NCI-H2196 treated with DMSO at 0.1 percent for 48 hours (cell line): Measurements from ENCODE around the gene RRM1.
A peak's percentile ranks its signal among the peaks of the same experiment; 100 is the strongest.
"Not testable (repeated sequence)": the region's sequence is repeated elsewhere in the genome, so short reads cannot be mapped to it uniquely, and the experiment has no call there.

Experiments used
- DNase-seq: peaks from one replicate; lab custom pipeline; 2025; ENCODE audit not compliant: unreplicated experiment; lab: John Stamatoyannopoulos, UW

RRM1 gene

DNA sequence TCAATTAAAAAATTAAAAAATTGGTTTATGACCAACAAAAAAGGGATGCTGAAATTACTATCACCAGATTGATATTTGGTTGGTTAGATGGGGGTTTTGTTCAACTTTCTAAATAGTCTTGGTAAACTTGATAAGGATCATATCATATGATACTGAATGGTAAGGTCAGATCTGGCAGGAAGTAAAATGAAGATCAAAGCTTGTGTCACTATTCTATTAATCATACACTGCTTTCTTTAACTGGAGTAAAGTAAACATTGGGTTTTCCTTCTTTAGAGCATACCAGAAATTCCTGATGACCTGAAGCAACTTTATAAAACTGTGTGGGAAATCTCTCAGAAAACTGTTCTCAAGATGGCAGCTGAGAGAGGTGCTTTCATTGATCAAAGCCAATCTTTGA, 40.2 kb downstream of the RRM1 start:
- no peak for DNase-seq

DNA sequence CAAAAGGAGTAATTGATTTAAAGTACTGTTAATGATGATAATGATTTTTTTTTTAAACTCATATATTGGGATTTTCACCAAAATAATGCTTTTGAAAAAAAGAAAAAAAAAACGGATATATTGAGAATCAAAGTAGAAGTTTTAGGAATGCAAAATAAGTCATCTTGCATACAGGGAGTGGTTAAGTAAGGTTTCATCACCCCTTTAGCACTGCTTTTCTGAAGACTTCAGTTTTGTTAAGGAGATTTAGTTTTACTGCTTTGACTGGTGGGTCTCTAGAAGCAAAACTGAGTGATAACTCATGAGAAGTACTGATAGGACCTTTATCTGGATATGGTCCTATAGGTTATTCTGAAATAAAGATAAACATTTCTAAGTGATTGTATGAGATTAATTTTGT, 43.9 kb downstream of the RRM1 start:
- no peak for DNase-seq

GRCh38 chr11:4140067-4140636, 45.6 kb downstream of the RRM1 start:
- DNase-seq, result no peak

- no peak for DNase-seq
These were observed 51.6 kb downstream of the RRM1 start for GRCh38 chr11:4146070-4146771.

DNA sequence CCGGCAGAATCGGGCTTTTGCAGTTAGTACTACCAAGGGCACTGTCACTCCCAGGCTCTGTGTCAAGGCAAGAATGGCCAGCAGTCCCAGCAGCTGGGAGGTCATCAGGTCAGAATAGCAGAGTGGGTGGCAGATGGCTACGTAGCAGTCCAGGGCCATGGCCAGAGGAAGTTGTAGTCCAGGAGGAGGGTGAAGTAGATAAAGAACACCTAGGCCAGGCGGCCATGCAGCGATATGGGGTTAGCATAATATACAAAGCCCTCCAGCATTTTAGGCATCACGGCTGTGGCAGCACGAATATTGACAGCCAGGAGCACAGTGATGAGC, 52.1 kb downstream of the RRM1 start:
- DNase-seq, result no peak

- no peak for DNase-seq
These were observed 59.9 kb downstream of the RRM1 start for GRCh38 chr11:4154503-4154902.

- no peak for DNase-seq
These were observed 62.0 kb downstream of the RRM1 start for GRCh38 chr11:4156571-4156970.

- DNase-seq, result not testable (repeated sequence)
These were observed 64.2 kb downstream of the RRM1 start for GRCh38 chr11:4158818-4159217.

GRCh38 chr11:4161305-4161704, 66.7 kb downstream of the RRM1 start:
- no peak for DNase-seq

DNA sequence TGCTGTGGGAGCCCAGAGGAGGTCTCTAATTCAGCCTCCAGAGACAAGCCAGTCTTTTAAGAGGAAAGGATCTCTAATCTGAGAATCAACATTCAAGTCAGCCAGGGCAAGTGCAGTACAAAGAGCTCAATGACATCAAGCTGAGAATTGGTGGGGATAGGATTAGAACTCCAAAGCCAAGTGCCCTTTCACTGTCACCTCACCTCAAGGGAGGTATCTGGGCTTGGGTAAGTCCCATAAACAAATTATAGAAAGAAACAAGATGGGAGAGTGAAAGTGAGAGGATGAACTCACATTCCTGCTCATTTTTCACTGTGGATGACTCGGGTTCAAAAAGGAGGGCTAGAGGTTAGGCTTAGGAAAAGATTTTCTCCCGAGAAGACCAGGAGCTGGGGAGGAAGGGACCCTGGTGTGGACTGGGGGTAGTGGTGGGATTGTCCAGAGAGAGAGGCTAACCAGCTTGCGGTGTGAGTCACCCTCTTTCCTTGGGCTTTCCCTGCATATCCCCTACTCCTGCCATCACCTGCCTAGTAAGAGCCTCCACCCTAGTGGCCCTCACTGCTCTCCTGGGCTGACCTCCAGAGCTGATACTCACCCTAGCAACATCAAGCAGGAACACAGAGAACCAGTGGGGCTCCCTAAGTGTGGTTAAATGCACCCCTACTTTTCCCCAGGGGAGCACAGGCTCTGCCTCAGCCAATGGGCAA, 70.4 kb downstream of the RRM1 start:
- no peak for DNase-seq

DNA sequence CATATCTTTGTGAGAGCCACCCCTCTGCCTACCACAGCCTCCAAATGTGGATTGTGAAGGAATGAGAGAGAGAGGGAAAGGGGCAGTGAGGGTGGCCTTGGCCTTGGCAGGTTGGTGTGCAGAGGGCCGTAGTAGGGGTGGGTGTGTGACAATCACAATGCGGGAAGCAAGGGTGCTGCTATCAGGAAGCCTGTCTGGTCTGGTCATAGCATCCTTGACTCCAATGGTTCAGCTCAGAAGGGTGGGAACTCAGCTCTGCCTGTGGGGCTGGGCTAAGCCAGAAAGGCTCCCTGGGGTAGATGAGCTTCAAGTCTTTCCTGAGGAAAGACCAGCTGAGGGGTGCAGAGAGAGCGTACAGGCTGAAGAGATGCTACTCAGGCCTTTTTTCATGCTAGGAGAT, 72.7 kb downstream of the RRM1 start:
- no peak for DNase-seq

- DNase-seq, result no peak
These were observed 73.2 kb downstream of the RRM1 start for GRCh38 chr11:4167758-4168157.

- DNase-seq, result not testable (repeated sequence)
These were observed 81.2 kb downstream of the RRM1 start for GRCh38 chr11:4175620-4176350.

DNA sequence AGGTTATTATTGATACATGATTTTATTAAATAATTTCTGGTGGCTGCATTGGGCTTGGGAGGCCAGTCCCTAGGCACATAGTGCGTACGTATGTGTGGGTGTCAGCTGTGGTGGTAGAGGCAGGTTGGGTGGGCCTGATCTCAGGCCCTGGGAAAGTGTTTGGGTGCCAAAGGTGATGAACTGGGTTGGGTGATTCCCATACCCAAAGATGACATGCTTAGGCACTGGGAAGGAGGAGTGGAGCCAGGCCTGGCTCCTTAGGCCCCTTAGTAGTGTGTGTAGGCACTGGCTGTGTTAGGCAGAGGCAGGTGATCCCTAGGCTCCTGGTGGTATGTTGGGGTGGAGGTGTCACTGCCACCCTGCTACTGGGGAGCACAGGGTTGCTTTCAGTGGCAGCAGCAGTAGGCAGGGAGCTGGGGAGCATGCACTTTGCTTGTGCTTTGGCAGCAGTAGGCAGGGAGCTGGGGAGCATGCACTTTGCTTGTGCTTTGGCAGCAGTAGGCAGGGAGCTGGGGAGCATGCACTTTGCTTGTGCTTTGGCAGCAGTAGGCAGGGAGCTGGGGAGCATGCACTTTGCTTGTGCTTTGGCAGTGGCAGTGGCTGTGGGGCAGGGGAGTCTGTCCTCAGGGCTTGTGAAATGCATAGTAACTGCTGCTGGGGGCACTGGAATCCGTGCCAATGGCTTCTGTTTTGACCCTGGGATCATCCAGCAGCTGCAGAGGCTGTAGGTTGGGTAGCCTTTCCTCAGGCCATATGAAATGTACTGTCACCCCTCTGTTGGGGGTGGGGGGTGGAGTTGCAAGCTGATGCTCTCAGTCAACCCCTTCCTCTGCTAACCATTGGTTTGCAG, 84.4 kb downstream of the RRM1 start:
- DNase-seq, result no peak

DNA sequence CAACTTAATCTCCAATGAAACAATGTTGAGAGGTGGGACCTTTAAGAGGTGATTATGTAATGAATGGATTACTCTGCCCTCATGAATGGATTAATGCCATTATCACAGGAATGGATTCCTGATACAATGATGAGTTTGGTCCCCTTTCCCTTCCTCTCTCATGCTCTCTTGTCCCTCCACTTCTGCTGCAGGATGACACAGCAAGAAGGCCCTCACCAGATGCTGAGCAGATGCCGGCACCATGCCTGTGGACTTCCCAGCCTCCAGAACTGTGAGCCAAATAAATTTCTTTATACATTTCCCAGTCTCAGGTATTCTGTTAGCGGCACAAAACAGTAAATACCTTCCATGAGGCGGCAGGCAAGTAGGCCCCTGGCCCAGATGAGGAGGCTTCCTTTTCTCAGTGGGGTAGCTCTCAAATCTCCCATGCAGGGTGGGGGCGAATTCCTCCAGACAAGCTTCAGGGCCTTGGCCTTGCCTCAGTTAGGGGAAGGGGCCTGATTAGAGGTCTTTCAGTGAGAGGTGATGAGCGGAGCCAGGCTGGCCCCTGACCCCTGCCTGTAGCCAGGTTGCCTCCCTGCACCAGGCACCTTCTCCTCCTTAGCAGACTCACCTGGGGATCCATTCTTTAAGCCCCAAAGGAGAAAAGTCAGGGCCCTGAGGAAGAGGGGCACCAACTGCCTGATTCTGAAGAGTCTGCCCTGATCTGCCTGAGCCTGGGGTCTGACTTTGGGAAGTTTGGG, 86.0 kb downstream of the RRM1 start:
- DNase-seq, result no peak

DNA sequence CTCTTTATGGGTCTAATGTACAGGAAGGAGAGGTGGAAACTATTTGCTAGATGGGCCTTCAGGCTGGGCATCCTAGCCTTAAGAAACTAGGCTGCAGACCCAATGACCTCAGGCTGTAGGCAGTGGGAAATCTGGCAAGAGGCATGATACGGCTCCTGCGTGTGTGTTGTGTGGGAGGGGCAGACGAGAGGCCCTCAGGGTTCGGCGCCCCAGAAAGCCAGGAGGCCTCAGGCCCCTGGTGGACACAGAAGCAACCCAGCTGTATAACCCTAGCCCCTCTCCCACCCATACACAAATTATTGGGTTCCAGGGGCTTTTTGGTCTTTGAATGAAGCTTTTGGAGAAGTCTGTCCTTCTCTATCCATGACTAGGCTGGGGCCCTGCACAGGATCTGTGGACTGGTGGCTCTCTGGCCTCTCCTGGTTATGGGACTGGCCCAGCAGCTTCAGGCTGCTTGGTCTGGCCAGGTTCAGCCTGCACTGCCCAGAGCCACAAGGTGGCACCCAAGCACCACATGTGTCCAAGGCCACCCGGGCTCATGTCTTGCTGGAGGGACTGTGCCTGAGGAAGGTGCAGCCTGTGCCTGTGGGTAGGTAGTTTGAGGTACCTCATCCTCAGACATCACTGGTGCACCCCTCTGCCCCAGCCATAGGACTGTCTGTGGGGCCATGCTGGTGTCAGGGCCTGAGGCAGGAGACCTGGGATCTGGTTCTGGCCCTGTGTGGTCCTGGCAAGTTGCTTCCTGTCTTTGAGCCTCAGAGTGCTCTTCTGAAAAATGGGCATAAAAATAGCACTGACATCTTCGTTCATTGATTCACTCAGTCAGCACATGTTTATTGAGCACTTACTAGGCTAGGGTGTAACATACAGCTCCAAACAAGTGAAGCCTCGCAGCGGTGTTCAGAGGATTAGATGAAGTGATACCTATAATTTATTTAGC, 87.5 kb downstream of the RRM1 start:
- peak; percentile 46 for DNase-seq

GRCh38 chr11:4183410-4184057, 88.9 kb downstream of the RRM1 start:
- DNase-seq, result no peak

DNA sequence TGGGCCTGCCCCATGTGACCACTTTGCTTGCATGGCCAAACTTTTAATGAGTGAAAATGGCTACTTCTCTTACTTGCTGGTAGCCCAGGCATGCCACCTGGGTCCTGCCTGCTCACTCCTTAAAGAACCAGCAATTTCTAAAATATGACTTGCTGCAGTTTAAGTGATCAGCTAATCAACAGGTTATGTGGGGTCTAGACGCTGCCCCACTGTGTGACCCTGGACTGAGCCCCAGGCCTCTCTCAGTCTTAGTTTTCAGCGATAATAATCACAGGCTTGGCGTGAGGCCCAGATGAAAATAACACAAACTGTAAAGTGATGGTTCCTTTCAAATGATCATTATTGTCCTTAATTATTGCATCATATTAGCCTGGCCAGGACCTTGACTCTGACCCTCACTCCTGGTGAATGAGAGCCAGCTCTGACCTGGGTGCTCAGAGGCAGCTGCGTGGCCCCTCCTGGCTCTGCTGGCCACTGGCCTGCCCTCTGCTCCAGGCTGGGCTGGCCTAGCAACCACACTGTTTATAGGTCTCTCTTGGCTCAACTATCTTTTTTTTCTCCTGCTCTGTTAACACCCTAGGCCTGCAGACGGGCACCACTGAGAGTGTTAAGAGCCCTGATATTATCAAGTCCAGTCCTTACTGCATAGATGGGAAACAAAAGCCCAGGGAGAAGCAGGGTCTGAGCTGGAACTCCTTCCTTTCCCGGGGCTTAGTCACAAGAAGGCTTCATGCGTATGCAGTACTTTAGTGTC, 89.7 kb downstream of the RRM1 start:
- DNase-seq, result no peak
